ENCODE measurements around the gene ARF5. TPM values are rescaled to one million over a fixed set of nuclear protein-coding genes. Genes with fewer than 3 reads are reported as not detected.

The ARF5 gene
- 186 and 264 TPM in 2 replicates for total RNA-seq

GRCh38 chr7:127588019-127588696 is at the start of gene ARF5:
Gene ARF5, plus strand, starts transcription at chr7:127588411. Its CDS starts 88 bp downstream, at chr7:127588499.

GRCh38 chr7:127585044-127585953 is 2.9 kb upstream of the ARF5 start, which contains the start of gene GCC1:
Gene GCC1, minus strand, starts transcription at chr7:127585596. Its CDS starts 414 bp downstream, at chr7:127585182.

GRCh38 chr7:127618042-127618441 is 29.8 kb downstream of the ARF5 start, which contains the start of gene PAX4:
Gene PAX4, minus strand, starts transcription at chr7:127618142. Its CDS starts 2,214 bp downstream, at chr7:127615928.

Other genes starting within 250 kb of the ARF5 start
- 19.6 and 23.9 TPM in 2 replicates for gene ZNF800, start 195.7 kb upstream of the ARF5 start, total RNA-seq
- 20.8 and 22.7 TPM in 2 replicates for gene GCC1, start 2.8 kb upstream of the ARF5 start, total RNA-seq
- 0.98 and 2.0 TPM in 2 replicates for gene FSCN3, start 5.3 kb downstream of the ARF5 start, total RNA-seq
- not detected in 2 replicates for gene PAX4, start 29.7 kb downstream of the ARF5 start, total RNA-seq
- gene SND1, start 63.8 kb downstream of the ARF5 start, total RNA-seq = 283 and 308 TPM in 2 replicates

Measured in placental epithelial cell (primary cell).